ENCODE data around the gene RNF152.

RNF152 gene

DNA sequence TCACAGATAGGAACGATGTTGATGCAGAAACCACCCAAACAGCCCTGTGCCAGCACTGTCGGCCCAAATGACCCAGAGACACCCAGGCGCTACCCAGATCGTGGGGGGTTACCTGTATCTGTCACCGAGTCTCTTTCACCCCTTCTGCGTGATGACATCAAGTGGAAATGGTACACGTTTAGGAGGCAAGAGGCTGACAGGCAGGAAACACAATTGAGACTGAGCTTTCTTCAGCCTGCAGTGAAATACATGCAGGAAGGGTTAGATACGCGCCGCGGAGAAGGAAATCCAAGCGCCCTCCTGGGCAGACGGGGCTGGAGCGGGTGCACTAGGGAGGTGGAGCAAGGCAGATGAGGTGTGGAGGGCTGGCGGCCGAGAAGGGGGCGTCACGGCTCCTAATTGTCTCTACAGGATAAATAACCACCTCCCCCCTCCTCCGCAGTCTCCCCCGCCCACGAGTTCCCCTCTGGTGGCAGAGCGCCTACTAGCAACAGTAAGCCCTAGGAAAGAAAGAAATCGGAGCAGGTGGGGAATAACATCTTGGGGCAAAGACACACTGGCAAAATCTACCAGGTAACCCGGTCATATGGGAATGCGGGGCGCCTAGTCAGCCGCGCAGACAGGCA is at the start of gene RNF152:
Gene RNF152 (minus strand): TSS at position 325 of the 626 bp plus-strand sequence. CDS start 76,544 bp downstream, outside the sequence.
- no peak for DNase-seq (ENCODE audit: low read depth, low spot score)

DNA sequence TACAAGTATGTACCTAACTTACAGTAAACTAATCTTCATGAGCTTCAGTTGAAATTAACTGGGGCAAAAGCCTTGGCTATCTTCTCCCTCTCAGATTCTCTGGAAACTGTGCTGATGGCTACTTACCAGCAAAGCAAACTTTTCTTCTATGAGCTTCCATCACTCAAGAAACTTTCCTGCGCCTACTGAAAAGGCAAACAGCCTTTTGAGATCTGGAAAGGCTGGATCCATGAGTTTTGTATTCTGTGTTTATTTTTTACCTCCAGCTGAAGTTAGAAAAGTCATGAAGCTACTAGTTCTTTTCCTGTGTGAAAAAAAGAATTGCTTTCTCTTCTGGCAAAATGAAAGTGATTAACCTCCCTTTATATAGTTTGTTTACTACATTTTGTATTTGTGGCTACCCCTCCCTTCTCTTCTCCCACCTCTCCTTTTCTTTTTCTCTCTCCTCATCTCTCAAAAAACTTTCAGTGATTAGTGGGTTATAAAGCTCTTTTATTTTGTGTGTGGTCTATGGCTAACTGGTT is 49.2 kb upstream of the RNF152 start:
- DNase-seq (ENCODE audit: low read depth, low spot score): no peak

DNA sequence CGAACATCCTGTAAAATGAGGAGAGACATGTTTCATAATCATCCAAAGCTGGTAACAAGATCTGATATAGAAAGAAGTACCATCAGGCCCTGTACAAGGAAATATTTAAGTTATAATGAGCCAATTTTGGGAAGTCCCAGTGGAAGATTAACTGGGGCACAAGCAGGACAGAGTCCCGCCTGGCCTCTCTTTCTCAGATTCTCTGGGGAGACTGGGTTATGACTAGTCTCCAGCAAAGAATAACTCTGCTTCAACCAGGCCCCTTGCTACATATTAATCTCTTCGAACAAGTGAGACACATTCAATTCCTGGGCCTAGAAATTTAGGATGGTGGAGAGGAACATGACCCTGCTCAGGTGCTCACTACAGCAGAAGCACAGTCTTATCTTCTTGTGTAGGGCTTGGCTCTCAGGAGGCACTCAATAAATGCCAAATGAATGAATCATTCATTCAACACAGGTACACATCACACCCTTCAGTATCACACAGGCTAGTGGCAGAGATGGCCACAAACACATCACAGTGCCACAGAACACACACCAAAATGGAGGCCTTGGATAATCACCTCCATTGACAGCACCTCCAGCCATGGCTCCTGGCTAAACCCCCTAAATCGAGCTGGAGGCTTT is 46.4 kb upstream of the RNF152 start:
- DNase-seq (ENCODE audit: low read depth, low spot score): no peak

GRCh38 chr18:61935362-61935761 is 42.6 kb upstream of the RNF152 start:
- DNase-seq (ENCODE audit: low read depth, low spot score): no peak

DNA sequence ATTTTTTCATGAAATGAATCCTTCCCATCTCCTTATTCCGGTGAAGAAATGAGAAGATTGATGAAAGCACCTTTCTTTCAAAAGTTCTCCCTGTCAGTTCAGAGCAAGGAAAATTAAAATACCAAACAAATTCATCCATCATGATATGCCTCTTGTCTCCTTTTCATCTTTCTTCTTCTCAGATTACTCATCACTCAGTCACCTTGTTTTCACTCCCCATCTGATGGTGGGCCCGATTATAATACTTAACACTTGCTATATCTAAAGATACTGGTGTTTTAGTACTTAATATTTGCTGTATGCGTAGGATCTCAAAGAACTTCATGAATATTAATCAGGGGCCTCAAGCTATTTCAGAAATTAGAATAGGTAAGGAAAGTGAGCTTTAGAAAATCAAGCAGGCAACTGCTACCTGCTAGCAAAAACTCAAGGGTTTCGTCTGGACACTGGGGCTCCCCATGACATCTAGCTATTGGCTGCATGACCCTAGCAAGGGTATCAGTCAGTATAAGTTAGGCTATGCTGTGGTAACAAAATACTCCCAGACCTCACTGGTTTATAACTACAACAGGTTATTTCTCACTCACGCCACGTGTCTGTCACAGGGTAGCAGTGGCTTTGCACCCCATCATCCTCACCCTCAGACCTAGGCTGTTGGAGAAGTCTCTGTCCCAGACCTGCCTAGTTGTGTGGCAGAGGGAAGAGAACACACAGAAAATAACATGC is 39.0 kb upstream of the RNF152 start:
- no peak for DNase-seq (ENCODE audit: low read depth, low spot score)

DNA sequence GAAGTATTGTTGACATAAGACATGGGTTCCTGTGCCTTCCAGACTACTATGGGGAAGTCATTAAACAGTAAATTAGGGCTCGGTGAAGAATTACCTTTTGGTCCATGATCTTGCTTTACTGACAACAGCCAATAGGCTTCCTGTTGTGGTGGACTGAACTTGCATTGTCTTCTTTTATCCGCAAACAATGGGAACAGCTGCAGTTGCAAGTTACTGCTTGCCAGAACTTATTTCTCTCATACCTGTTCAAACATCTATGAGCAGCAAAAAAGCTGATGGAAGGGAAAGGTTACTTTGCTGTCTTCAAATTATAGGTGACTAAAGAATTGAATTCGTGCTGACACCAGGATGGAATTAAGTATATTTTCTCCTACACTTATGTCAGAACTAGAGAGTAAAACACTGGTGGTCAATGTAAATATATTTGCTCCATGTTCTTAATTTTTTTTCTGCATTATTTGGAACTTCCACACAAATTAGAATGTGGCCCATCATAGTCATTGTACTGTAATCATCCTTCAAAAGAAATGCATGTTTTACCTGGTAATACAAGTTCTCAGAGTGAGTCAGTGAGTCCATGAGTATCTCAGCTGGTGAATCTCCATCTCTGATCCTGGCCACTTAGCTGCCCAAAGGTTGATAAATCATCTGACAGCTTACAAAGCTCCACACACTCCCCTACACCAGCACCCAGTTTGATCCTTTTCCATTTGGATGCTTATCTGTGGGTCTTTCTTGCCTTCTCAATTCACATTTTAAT is 37.3 kb upstream of the RNF152 start:
- DNase-seq (ENCODE audit: low read depth, low spot score): no peak

- no peak for DNase-seq (ENCODE audit: low read depth, low spot score)
Observed at GRCh38 chr18:61926532-61926931, 33.7 kb upstream of the RNF152 start.

DNA sequence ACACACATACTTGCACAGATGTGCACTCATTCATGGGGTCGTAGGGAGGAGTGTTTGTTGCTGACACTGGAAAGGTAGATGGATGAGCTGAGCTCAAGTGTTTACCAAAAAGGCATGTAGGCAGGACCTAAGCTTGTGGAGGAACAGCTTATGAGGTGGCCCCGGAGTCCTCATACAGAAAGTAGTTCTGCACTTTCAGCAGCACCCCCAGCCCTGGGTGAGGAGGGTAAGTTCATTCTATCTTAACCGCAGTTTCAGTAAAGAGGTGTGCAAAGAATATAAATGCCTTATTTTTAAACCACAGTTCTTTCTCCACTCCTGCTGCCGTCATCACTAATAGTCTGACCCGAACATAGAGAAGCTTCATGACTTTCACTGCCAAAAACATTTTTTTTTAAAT is 31.7 kb upstream of the RNF152 start:
- DNase-seq (ENCODE audit: low read depth, low spot score): no peak

- DNase-seq (ENCODE audit: low read depth, low spot score): no peak
Observed at GRCh38 chr18:61922435-61922834, 29.6 kb upstream of the RNF152 start.

DNA sequence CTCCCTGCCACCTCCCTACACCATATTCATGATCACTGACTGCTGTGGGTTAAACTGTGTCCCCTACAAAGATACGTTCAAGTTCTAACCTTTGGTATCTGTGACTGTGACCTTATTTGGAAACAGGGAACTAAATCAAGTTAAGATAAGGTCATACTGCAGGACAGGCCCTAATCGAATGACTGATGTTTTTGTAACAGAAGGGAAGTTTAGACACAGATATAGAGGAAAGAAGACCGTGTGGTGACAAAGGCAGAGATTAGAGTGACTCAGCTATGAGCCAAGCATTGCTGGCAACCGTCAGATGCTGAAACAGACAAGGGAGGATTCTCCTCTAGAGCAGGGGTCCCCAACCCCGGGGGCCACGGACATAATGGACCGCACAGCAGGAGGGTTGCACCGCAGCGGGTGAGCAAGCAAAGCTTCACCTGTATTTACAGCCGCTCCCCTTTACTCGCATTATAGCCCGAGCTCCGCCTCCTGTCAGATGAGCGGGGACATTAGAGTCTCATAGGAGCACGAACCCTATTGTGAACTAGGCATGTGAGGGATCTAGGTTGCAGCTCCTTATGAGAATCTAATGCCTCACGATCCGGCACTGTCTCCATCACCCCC is 28.9 kb upstream of the RNF152 start:
- no peak for DNase-seq (ENCODE audit: low read depth, low spot score)

DNA sequence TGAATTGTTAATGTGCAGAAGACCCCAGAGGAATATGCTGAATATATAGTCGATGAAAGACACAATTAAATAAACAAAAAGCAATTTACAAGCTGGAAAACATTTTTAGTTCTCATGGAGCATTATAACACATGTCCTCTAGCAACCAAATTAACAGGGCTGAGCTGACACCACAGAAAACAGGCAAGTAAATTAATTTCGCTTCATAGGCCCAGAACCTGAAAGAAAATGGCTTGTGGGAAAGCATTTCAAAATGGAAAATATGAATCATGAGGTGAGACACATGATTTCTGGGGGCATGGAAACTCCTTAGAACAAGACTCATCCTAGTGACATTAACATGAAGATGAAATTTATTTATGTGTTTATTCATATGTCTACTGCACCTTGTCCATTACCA is 25.0 kb upstream of the RNF152 start:
- DNase-seq (ENCODE audit: low read depth, low spot score): no peak

DNA sequence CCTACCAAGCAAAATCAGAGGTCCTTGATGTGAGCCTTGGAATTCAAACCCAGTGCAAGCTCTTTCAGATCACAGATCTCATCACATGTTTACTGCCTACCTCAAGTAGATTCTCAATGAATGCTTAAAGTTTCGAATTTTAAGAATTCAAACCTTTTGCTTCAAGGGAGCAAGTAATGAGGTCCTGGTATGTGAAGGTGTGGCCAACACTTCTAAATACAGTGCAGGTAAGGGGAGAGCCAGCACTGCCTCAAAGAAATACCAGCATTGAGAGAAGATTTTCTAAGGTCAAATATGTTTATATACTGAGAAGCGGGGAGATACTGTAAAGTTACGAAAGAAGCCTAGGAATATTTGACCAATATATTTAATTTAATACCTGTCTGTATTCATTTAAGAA is 19.7 kb upstream of the RNF152 start:
- DNase-seq (ENCODE audit: low read depth, low spot score): no peak

- no peak for DNase-seq (ENCODE audit: low read depth, low spot score)
Observed at GRCh38 chr18:61910101-61910500, 17.3 kb upstream of the RNF152 start.

GRCh38 chr18:61908661-61909060 is 15.9 kb upstream of the RNF152 start:
- DNase-seq (ENCODE audit: low read depth, low spot score): no peak

- DNase-seq (ENCODE audit: low read depth, low spot score): no peak
Observed at GRCh38 chr18:61901323-61901986, 8.6 kb upstream of the RNF152 start.

- no peak for DNase-seq (ENCODE audit: low read depth, low spot score)
Observed at GRCh38 chr18:61900504-61901281, 7.9 kb upstream of the RNF152 start.

DNA sequence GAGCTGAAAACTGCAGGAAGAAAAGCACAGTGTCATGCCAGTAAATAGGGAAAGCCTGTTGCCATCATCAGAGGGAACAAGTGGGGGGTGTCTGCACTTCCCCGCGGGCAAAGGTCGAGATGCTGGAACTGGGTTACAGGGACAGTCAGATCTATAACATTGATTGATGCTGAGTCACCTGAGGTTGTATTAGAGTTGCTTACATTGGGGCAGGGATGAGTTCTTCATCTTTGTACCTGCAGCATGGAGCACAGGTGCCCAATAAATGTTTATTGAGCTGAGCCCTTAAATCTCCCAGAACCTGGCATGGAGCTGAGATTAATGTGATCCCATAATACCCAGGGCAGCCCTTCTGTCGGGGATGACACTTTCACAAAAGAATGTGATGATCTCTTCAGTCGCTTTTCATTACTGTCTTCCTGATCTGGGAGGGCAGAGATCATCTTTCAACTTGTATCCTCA is 5.9 kb upstream of the RNF152 start:
- DNase-seq (ENCODE audit: low read depth, low spot score): no peak

- DNase-seq (ENCODE audit: low read depth, low spot score): no peak
Observed at GRCh38 chr18:61896757-61897156, 4.0 kb upstream of the RNF152 start.

DNA sequence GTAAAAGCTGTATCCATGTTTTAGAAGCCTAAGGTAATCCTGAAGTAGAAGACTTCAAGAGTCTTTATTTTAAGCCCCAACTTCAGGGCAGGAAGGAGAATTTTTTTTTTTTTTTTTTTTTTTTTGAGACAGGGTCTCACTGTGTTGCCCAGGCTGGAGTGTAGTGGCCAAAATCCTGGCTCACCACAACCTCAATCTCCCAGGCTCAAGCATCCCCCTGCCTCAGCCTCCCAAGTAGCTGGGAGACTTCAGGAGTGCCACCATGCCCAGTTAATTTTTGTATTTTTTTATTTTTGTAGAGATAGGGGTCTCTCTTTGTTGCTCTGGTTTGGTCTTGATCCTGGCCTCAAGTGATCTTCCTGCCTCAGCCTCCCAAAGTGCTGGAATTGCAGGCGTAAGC is 3.3 kb upstream of the RNF152 start:
- no peak for DNase-seq (ENCODE audit: low read depth, low spot score)
